Gastroesophageal sphincter (tissue), 3 donors: ENCODE results near the gene TARS2.

Experiments
- EP300 ChIP-seq: sonication (generic); formaldehyde crosslinking; IDR thresholded peaks from one replicate; pipeline ENCODE4 v1.6.1; 2017; ENCODE audit warnings: antibody characterized with exemption, mild to moderate bottlenecking
- POLR2A ChIP-seq, 2 donors: fragments of 450-650 bp; IDR thresholded peaks; one replicate each; pipeline ENCODE4 v1.6.1; 2017; ENCODE audit warnings: antibody characterized with exemption in 2 of 2, mild to moderate bottlenecking in 2 of 2, moderate library complexity in 1 of 2
- POLR2AphosphoS5 ChIP-seq: sonication (generic); formaldehyde crosslinking; IDR thresholded peaks from one replicate; pipeline ENCODE4 v1.6.1; 2017; ENCODE audit warnings: antibody characterized with exemption
- TF ChIP-seq, protein P1 (sequence below), 4 experiments: fragments of 200-600 bp in 2 of 4; fragments of 450-650 bp in 2 of 4; sonication (generic) in 1 of 4; IDR thresholded peaks; one replicate each; pipeline ENCODE4 v1.5.1; 2017 to 2019; ENCODE audit warnings: antibody characterized with exemption in 4 of 4, mild to moderate bottlenecking in 2 of 4, moderate library complexity in 2 of 4

DNA sequence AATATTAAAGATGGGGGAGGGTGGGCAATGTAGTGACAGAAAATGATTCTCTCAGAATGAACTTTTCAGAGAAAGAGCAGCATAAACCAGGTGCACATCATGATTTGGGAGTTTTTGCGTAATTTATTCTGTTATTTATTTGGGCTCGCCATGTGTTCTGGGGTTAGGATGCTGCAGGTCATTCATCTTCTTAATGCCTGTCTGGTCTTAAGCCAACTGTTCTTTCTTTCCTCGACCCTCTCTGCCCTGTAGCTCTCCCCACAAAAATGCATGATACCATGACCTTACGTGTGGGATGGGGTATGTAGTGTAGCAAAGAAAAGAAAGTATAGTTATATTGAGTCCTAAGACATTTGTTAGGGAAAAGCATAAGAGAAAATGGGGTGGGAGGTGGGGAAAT is 12.3 kb upstream of the TARS2 start:
- no peak for TF ChIP-seq POLR2AphosphoS5
- TF ChIP-seq, protein P1, sequence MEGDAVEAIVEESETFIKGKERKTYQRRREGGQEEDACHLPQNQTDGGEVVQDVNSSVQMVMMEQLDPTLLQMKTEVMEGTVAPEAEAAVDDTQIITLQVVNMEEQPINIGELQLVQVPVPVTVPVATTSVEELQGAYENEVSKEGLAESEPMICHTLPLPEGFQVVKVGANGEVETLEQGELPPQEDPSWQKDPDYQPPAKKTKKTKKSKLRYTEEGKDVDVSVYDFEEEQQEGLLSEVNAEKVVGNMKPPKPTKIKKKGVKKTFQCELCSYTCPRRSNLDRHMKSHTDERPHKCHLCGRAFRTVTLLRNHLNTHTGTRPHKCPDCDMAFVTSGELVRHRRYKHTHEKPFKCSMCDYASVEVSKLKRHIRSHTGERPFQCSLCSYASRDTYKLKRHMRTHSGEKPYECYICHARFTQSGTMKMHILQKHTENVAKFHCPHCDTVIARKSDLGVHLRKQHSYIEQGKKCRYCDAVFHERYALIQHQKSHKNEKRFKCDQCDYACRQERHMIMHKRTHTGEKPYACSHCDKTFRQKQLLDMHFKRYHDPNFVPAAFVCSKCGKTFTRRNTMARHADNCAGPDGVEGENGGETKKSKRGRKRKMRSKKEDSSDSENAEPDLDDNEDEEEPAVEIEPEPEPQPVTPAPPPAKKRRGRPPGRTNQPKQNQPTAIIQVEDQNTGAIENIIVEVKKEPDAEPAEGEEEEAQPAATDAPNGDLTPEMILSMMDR (IDR thresholded peaks at IDR 0.05), result no peak
- no peak for TF ChIP-seq POLR2A (IDR thresholded peaks at IDR 0.05)
- no peak for TF ChIP-seq EP300
